ENCODE data around the gene UBXN1.

The UBXN1 gene, protein sequence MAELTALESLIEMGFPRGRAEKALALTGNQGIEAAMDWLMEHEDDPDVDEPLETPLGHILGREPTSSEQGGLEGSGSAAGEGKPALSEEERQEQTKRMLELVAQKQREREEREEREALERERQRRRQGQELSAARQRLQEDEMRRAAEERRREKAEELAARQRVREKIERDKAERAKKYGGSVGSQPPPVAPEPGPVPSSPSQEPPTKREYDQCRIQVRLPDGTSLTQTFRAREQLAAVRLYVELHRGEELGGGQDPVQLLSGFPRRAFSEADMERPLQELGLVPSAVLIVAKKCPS

DNA sequence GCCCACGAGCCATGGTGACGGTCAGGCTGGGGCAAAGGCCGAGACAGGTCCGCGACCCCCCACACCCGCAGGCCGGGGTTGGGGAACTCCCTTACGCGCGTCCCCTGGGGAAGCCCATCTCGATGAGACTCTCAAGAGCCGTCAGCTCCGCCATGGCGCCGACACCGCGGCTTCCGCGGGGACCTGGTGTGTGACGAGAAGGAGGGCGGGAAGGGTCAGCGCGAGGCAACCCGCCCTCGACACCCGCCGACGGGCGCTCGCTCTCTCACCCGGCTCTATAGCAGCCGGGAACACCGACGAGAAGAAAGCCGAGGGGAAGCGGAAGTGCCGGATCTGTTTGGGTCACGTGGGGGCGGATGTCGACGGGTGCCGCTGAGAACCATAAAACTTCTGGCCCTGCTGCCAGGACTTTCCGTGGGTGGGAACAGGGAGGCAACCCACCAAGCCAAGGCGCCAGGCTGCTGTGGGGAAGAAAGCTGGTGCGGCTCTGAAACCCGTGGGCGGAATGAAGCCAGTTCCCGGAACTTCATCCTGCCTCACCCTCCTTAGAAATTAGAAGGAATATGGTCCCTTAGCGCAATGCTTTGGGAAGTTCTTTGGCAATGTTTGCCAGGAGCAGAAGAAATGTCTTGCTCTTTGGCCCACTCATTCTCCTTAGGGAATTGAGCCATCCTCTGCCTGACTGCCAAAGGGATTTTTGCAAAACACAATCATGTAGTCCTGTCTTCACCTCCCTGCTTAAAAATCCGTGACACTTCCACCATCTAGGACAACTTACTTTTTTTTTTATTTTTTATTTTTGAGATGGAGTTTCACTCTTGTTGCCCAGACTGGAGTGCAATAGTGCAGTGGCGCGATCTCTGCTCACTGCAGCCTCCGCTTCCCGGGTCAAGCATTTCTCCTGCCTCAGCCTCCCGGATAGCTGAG lies at the start of gene UBXN1:
UBXN1 (minus strand) TSS at position 304 of the 927 bp plus-strand sequence; CDS start at position 154, 150 bp downstream.
- DNase-seq = peak; percentile 79

DNA sequence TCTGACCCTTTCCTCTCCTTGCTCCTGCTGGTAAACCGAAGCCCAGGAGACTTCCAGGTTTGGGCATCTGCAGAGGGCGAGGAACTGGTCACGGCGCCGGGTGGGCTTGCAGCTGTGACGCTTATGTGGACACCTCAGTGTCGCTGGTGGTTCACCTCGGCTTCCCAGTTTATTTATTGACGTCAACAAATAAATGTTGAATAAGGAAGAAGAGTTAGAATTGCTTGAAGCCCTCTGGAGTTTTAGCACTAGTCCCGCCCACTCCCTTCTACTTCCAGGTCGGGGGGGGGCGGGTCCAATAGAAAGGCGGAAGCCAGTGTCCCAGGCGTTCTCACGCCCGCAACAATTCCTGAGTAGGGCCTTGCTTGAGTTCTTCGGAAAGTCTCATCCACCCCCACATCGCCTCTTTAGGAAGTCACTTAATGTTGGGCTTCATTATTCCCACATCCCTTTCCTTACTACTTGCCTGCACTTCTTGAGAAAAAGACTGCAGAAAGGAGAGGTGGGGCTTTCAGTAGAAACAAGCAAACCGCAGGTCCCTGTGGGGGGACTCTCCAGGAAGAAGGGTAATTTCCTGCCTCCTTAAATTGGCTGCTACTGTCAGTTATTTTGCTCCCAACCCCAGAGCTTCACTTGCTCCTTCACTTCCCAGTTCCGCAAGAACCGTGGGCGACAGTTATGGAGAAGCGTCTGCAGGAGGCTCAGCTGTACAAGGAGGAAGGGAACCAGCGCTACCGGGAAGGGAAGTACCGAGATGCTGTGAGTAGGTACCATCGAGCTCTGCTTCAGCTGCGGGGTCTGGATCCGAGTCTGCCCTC lies 49.5 kb upstream of the UBXN1 start, which contains the start of gene TTC9C:
TTC9C (plus strand) TSS at position 316 of the 818 bp plus-strand sequence; CDS start at position 679, 363 bp downstream.
- DNase-seq = peak; percentile 84

DNA sequence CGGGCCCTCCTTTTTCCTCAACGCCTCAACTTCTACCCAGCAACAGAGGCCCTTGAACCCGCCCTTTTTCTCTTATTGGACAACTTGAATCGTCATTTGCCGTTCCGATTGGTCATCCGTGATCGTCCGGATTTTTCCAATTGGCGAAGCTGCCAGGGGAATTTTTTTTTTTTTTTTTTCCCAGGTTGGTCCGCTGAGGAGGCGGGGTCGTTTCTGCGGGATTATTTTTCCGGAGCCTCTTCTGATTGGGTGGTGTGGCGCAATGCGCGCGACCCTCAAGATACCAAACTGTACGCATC lies 48.9 kb upstream of the UBXN1 start:
- peak; percentile 80 for DNase-seq

- peak; percentile 98 for DNase-seq
Observed at GRCh38 chr11:62727165-62727871, 48.4 kb upstream of the UBXN1 start, which contains the start of gene HNRNPUL2. TSS of gene HNRNPUL2 (minus strand) at chr11:62727457. CDS start at chr11:62727156, 301 bp downstream.

- no peak for DNase-seq
Observed at GRCh38 chr11:62726915-62727164, 48.0 kb upstream of the UBXN1 start.

DNA sequence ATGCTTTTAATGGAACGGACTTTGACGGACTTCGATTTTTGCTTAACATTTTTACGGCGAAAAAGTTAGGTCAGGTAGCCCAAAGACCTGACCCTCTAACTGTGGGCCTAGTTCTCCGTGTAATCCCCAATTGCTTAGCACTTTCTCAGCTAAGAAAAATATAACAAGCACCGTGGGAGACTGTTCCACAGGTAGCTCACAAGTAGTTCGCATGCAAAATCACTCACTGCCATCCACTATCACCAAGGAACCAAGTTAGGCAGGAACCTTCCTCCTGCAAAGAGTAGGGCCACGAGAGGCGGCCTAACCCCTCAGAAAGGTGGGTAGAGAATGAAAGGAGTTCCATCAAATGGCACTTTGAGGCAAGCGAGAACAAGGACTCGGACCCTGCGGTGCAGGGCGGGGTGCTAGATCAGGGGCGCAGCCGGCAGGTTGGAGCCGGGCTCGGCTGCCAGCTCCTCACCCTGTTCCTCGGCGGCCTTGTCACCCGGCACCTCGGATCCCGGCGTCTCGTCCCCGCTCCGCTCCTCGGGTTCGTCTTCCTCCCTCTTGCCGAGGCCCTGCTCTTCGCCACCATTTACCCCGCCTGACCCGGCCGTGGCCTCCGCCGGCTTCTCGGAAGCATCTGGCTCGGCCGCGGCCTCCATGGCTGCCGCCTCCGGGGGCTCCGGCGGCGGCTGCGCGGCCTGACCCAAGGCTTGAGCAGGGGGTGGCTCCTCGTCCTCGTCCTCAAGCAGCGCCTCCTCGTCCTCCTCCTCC lies 47.5 kb upstream of the UBXN1 start:
- no peak for DNase-seq

DNA sequence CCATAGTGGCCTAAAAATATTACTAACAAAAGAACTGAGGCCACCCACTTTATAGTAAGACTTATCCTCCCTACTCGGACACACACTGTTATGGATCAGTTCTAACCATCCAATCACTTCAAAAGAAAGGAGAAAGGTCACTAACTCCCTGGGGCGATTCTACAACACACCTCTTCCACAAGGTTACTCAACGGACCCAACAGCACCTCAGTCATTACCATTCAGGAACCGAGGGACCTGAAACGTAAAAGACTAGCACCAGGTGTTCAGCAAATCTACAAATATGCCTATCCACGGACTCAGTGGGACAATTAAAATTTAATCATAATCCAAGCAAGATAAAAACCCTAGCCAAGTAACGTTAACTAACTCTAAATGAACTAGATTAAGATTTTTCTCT lies 46.8 kb upstream of the UBXN1 start:
- no peak for DNase-seq

DNA sequence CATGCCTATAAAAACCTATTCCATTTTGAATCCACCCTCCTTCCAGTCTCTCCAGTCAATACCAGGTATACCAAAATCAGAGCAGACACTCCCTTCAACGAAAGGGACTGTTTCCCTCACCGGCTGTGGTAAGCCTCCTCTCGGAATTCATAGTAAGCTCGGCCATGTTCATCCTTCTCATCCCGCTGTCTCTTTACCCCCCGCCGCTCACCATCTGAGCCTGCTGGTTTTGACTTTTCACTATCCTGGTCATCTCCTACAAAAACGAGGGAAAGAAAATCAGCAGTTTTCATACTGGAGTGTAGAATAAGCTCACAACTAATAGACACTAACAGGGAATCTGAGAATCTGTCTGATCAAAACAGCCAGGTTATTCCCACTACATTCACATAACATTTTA lies 45.3 kb upstream of the UBXN1 start:
- DNase-seq = no peak

GRCh38 chr11:62721994-62722393 lies 43.1 kb upstream of the UBXN1 start:
- no peak for DNase-seq

DNA sequence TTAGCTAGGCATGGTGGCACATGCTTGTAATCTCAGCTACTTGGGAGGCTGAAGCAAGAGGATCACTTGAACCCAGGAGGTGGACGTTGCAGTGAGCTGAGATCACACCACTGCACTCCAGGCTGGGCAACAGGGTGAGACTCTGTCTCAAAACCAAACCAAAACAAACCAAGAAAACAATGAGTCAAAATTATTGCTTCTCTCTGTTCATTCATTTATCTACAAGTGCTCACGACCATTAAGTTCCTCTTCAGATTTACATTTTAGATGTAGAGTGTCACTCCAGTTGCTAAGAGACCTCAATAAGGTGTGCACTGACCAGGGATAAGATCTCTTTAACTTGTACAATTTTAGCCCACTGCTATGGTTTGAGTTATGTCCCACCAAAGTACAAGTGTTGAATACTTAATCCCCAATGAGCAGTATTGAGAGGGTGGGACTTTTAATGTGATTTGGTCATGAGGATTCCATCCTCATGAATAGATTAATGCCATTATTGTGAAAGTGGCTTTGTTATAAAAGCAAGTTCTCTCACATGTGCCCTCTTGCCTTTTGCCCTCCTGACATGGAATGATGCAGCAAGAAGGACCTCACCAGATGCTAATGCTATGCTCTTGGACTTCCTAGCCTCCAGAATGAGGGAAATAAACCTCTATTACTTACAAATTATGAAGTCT lies 40.6 kb upstream of the UBXN1 start:
- DNase-seq = no peak

DNA sequence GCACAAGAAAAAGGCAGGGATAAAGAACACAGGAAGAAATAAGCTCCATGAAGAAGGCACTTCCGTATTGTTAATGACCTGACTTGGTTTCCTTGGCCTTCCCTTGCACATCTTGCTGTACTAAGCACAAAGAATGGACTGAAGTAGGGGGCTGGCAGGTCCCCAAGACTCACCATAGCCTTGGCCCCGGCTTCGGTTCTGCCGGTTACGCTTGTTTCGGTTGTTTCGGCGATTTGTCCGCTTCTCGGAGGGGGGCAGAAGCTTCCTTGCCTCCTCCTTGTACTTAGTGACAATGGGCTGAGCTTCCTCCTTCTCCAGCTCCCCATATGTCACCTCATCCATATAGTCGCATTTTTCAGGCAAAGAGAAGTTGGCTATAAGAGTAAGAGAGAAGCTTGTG lies 37.9 kb upstream of the UBXN1 start:
- DNase-seq = no peak

DNA sequence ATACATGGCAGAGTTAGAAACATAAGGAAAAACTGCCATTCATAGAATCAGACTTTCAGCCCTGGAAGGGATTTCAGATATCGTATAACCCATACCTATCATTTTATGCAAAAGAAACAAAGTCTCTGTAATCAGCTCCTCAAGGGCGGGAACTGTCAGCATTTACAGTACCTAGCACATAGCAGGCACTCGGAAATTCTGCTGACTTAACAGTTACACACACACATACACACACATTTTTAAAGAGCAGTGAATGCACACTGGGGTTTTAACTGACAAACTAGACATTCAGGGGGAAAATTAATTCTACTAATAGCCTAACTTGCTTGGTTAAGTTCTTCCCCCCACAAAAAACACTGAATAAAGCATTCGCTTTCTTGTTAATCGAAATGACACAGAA lies 37.3 kb upstream of the UBXN1 start:
- no peak for DNase-seq

- DNase-seq = no peak
Observed at GRCh38 chr11:62715150-62716130, 36.6 kb upstream of the UBXN1 start.

DNA sequence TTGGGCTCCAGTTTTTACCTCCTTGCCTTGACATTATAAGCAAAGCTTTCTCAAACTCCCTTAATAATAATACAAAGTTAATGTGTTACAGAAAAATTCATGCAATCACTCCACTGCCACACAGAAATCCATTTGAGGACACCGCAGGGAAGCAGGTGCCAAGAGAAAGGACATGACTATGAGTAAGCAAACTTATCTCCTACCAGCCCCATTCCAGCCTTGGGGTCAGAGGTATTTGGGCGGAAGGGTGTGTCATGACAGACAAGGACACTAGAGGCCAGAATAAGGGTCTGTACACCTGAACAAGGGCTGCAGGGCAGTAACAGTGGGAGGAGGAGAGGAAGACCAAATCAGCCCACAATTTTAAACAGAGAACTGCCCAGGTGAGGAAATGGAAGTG lies 34.5 kb upstream of the UBXN1 start:
- no peak for DNase-seq

GRCh38 chr11:62712861-62713260 lies 34.0 kb upstream of the UBXN1 start:
- no peak for DNase-seq

- no peak for DNase-seq
Observed at GRCh38 chr11:62712276-62712812, 33.5 kb upstream of the UBXN1 start.

- peak; percentile 19 for DNase-seq
Observed at GRCh38 chr11:62710001-62710345, 31.1 kb upstream of the UBXN1 start.

- peak; percentile 96 for DNase-seq
Observed at GRCh38 chr11:62709247-62710000, 30.6 kb upstream of the UBXN1 start.

DNA sequence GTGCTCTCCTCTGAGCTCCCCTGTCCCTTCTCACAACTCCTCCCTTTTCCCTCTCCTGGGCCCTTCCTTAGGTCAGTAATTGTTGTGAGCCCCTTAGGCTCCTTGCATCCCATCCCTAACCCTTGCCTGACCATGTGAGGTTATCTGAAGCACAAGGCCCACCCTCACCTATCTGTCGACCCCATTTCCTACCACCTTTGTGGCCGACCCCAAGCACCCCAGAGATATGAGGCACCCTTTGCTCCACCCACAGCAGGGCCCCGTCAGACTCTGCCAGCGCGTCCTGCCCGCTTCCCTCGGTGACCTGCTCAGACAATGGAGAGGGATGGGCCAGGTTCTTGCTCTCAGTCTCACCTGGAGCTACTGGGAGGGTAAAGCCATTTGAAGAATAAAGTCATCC lies 29.9 kb upstream of the UBXN1 start:
- DNase-seq = peak; percentile 49
